HT1080 (cell line): ENCODE results near the gene ANO9. TPM values are rescaled to one million over a fixed set of nuclear protein-coding genes. Genes with fewer than 3 reads are reported as not detected.
"Not testable (repeated sequence)": the region's sequence is repeated elsewhere in the genome, so short reads cannot be mapped to it uniquely, and the experiment has no call there.

Experiments
- DNase-seq: peaks from one replicate; pipeline ENCODE4 v3.0.0-alpha.2; 2015; ENCODE audit warnings: low read depth
- total RNA-seq: library from RNA; depleted of rRNA; stranded (reverse); fragments of >200 nt; shearing (Covaris generic); gene quantifications from 2 replicates; pipeline ENCODE4 v1.2.3, GENCODE V29; 2014

ANO9 gene
- total RNA-seq, 1 experiment from 2014 or later: not detected

GRCh38 chr11:404551-405264, 37.1 kb downstream of the ANO9 start:
- no peak for DNase-seq

- DNase-seq: no peak
These were observed 37.9 kb downstream of the ANO9 start for GRCh38 chr11:403761-404431.

- no peak for DNase-seq
These were observed 38.6 kb downstream of the ANO9 start for GRCh38 chr11:403021-403760.

GRCh38 chr11:401196-401595, 40.6 kb downstream of the ANO9 start:
- DNase-seq: not testable (repeated sequence)

DNA sequence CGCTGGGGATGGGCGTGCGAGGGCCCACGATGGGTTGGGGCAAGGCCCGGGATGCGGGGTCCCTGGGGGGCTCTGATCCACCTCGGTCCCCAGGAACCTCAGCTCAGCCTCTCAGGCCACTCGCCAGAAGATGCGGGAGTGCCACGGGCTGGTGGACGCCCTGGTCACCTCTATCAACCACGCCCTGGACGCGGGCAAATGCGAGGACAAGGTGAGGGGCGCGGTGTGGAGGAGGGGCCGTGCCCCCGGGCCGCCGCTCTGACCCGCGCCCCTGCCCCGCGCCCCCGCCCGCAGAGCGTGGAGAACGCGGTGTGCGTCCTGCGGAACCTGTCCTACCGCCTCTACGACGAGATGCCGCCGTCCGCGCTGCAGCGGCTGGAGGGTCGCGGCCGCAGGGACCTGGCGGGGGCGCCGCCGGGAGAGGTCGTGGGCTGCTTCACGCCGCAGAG, 41.5 kb downstream of the ANO9 start:
- DNase-seq: no peak

DNA sequence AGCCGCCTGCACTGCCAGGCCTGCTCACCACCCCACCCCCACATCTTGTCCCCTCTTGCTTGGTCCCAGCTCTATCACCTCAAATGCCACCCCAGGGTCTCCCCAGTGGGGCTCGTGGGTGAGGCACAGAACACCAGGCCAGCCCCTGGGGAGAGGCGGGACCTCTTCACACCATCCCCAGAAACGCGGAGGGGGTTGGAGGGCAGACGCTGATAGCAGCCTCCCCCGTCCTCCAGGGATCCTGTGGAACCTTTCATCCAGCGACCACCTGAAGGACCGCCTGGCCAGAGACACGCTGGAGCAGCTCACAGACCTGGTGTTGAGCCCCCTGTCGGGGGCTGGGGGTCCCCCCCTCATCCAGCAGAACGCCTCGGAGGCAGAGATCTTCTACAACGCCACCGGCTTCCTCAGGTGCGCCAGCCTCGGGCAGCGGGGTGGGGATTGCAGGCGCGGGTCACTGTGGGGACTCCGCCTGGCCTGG, 42.0 kb downstream of the ANO9 start:
- DNase-seq: no peak

DNA sequence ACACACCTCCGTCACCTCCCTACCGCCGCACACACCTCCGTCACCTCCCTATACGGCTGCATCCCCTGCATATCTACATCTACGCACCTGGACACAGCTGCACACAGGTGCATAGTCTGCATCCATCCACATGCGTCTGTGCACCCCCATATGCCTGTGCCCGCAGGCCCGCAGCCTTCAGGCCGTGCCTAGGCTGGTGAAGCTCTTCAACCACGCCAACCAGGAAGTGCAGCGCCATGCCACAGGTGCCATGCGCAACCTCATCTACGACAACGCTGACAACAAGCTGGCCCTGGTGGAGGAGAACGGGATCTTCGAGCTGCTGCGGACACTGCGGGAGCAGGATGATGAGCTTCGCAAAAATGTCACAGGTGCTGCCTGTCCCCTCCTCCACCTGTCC, 43.0 kb downstream of the ANO9 start:
- DNase-seq: no peak

DNA sequence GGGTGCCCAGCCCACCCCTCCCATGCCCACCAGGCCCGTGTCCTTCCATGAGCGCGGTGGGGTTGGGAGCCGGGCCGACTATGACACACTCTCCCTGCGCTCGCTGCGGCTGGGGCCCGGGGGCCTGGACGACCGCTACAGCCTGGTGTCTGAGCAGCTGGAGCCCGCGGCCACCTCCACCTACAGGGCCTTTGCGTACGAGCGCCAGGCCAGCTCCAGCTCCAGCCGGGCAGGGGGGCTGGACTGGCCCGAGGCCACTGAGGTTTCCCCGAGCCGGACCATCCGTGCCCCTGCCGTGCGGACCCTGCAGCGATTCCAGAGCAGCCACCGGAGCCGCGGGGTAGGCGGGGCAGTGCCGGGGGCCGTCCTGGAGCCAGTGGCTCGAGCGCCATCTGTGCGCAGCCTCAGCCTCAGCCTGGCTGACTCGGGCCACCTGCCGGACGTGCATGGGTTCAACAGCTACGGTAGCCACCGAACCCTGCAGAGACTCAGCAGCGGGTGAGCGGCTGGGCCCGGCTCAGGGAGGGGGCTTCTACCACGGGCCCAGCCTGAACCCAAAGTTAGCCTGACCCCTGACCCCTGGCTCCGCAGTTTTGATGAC, 44.8 kb downstream of the ANO9 start:
- no peak for DNase-seq

DNA sequence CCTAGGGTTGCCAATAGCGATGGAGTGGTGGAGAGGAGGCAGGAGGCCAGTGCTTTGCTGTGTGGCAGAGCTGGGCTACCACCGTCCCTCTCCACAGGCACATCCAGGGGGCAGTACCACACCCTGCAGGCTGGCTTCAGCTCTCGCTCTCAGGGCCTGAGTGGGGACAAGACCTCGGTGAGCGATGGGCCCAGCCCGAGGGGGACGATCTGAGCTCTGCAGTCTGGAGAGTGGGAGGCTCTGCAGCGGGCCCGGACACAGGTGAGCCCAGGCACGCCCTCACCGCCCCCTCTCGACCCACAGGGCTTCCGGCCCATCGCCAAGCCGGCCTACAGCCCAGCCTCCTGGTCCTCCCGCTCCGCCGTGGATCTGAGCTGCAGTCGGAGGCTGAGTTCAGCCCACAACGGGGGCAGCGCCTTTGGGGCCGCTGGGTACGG, 45.3 kb downstream of the ANO9 start:
- peak; percentile 40 for DNase-seq

DNA sequence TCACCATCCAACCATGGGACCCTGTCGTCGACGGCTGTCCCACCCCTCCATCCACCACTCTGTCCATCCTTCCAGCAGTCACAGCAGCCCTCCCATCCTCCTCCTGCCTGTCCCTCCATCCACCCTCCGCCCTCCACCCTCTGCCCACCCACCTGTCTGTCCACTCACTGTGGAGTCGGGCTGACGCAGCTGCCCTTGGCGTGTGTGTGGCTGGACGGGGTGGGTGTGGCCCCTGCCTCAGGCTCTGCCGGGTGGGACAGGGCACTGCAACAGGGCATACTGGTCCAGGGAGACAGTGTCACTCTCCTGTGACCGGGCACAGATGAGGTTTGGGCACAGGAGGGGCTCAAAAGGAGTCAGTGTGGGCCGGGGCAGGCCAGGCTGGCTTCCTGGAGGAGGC, 45.9 kb downstream of the ANO9 start:
- DNase-seq: no peak

DNA sequence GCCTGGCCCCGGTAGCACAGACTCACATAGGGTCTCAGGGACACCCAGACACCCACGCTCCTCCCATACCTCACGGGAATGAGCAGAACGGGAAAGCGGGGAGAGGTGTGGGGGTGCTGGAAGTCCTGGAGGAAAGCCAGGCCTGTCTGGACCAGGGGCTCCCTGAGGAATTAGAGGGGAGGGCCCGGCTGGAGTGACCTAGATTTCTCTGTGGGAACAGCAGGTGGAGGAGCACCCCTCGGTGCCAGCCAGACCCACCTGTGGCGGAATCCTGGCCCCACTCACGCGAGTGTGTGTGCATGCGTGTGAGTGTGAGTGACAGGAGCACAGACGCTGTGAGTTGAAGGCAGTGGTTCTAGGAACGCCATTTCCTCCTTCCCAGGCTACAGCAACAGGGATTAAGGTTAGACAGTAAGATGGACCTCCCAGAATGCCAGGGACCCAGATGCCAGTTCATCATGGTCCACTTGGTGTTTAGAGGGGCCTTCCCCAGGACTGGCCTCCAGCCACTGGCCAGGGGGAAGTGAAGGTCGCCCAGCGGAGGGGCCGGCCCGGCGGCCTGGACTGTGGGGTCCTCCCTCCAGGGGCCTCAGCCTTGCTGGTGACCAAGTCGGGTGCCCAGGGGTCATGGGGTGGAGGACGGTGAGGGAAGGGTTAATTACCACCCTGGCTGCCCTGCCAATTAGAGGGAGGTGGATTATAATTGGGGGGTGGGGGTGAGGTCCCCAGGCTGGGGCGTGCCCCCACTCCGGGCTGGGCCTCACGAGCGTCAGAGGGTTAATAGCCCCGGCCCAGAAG, 46.8 kb downstream of the ANO9 start:
- DNase-seq: no peak

- DNase-seq: peak; percentile 76
These were observed 47.6 kb downstream of the ANO9 start, which contains the start of gene PKP3 for GRCh38 chr11:394034-394857. Gene PKP3 (plus strand): TSS chr11:394209. CDS start chr11:394293, 84 bp downstream.

DNA sequence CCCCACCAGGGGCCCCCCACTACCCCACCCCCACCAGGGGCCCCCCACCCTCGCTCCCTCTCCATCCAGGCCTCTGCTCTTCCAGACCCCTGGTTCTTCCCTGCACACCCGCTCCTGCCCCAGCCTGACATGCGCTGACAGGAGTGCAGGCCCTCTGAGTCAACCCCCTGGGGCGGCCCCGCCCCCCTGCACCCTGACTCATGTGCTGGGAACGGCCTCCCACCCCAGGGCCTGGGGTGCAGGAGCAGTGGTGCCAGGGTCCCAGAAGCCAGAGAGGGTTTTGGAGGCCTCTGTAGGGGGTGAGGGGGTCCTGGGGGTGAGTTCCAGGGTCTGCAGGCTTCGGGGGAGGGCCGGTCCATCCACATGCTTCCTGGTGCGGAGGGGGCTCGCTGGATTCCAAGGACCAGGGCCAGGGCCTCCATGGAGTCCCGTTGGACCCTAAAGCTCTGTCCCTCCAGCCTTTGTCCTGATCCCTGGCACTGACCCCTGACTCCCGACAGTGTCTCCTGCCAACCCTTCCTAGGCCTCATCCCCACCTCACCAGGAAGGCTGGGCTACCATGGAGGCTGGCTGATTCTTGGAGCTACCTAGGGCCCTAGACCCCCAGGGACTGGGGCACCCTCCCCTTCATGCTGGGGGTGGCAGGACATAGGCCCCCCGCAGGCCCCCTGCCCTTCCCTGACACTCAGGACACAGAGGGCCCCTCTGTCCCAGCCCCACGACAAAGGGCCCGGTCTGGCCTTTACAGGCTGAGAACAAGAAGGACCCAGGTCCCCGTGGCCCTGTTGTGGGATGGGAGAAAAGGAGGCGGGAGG, 48.4 kb downstream of the ANO9 start:
- DNase-seq: peak; percentile 78

GRCh38 chr11:392102-392777, 49.6 kb downstream of the ANO9 start:
- DNase-seq: no peak

DNA sequence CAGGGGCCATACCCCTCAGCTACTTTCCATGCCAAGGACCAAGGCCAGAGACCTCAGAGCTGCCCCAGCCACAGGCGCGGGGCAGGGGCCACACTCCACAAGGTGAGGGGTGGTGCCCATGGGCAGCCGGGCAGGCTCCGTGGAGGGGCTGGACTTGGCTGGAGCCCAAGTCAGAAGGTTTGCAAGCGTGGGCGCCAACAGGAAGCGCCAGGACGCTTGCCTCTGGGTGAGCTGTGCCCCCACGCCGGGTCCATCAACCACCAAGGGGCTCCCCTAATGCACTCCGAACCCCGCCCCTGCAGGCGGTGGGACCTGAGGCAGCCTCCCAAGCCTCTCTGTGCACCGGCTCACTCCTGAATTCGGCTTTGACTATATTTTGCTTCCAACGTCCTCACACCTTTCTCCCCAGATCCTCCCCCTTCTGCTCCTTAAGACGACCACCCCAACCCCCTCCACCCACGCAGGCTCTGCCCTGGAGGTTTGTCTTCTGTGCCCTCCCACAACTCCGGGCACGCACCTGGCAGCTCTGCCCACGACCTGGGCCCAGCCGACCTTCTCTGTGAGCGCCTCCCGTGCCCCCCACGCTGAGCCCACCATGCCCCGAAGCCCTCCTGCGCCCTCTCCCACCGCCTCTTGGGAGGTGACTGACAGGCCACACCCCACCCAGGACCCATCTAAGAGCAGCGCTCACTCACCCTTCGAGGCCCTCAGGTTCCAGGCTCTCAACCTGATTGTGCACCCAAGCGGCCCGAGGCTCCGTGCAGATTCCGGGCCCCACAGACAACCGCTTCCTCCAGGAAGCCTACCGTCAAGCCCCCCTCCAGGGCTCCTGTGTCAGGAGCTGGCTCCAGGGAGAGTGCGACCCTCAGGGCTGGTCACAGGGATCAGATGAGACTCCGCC, 50.4 kb downstream of the ANO9 start:
- no peak for DNase-seq

GRCh38 chr11:390175-390574, 51.6 kb downstream of the ANO9 start:
- DNase-seq: no peak

DNA sequence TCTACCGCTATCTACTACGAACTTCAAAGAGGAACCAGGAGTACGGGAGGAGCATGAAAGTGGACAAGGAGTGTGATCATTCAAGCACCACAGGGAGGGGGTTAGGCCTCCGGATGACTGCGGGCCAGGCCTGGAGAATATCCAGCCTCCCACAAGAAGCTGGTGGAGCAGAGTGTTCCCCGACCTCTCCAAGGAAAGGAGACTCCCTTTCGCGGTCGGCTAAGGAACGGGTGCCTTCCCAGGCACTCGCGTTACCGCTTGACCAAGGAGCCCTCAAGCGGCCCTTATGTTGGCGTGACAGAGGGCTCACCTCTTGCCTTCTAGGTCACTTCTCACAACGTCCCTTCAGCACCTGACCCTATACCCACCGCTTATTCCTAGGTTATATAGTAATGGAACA, 52.4 kb downstream of the ANO9 start:
- DNase-seq: not testable (repeated sequence)
